Activated naive CD4-positive, alpha-beta T cell treated with anti-CD3 and anti-CD28 coated beads, Interleukin-2, amount 50 U/mL, for 16 hours (primary cell): ENCODE data around the gene B4GALT6.
"Not testable (repeated sequence)": the region's sequence is repeated elsewhere in the genome, so short reads cannot be mapped to it uniquely, and the experiment has no call there.

Source experiments
- DNase-seq: peaks from one replicate; pipeline ENCODE4 v3.0.0-alpha.2; 2020

The B4GALT6 gene

GRCh38 chr18:31684279-31685096 lies at the start of gene B4GALT6:
Gene B4GALT6 (minus strand): TSS chr18:31684581. CDS start chr18:31684426, 155 bp downstream.
- peak; percentile 25 for DNase-seq

GRCh38 chr18:31731628-31732027 lies 47.2 kb upstream of the B4GALT6 start:
- no peak for DNase-seq

GRCh38 chr18:31729196-31729595 lies 44.8 kb upstream of the B4GALT6 start:
- DNase-seq, result not testable (repeated sequence)

GRCh38 chr18:31723990-31724711 lies 39.8 kb upstream of the B4GALT6 start:
- no peak for DNase-seq

- DNase-seq, result no peak
Observed at GRCh38 chr18:31723639-31723989, 39.2 kb upstream of the B4GALT6 start.

- DNase-seq, result peak; percentile 72
Observed at GRCh38 chr18:31722369-31722957, 38.1 kb upstream of the B4GALT6 start.

- no peak for DNase-seq
Observed at GRCh38 chr18:31721601-31722000, 37.2 kb upstream of the B4GALT6 start.

- DNase-seq, result no peak
Observed at GRCh38 chr18:31720867-31721266, 36.5 kb upstream of the B4GALT6 start.

GRCh38 chr18:31719363-31720006 lies 35.1 kb upstream of the B4GALT6 start:
- no peak for DNase-seq

GRCh38 chr18:31718386-31718785 lies 34.0 kb upstream of the B4GALT6 start:
- DNase-seq, result no peak

- DNase-seq, result no peak
Observed at GRCh38 chr18:31716362-31716761, 32.0 kb upstream of the B4GALT6 start.

GRCh38 chr18:31711365-31712172 lies 27.2 kb upstream of the B4GALT6 start:
- no peak for DNase-seq

GRCh38 chr18:31710826-31711225 lies 26.4 kb upstream of the B4GALT6 start:
- no peak for DNase-seq

- no peak for DNase-seq
Observed at GRCh38 chr18:31707815-31708214, 23.4 kb upstream of the B4GALT6 start.

GRCh38 chr18:31702449-31702848 lies 18.1 kb upstream of the B4GALT6 start:
- no peak for DNase-seq

- no peak for DNase-seq
Observed at GRCh38 chr18:31701744-31702143, 17.4 kb upstream of the B4GALT6 start.

- DNase-seq, result no peak
Observed at GRCh38 chr18:31700990-31701389, 16.6 kb upstream of the B4GALT6 start.

GRCh38 chr18:31697351-31698298 lies 13.2 kb upstream of the B4GALT6 start:
- DNase-seq, result no peak

- DNase-seq, result no peak
Observed at GRCh38 chr18:31695989-31696388, 11.6 kb upstream of the B4GALT6 start.

GRCh38 chr18:31694297-31694696 lies 9.9 kb upstream of the B4GALT6 start:
- no peak for DNase-seq

GRCh38 chr18:31688606-31689005 lies 4.2 kb upstream of the B4GALT6 start:
- DNase-seq, result no peak
